SHP77 (cell line): ENCODE data around the gene PRODH.
"Not testable (repeated sequence)": the region's sequence is repeated elsewhere in the genome, so short reads cannot be mapped to it uniquely, and the experiment has no call there.

Experiments used
- DNase-seq, 2 experiments: peaks; one replicate each; lab custom pipeline; 2025; lab: John Stamatoyannopoulos, UW

Gene PRODH

GRCh38 chr22:18905540-18906409 is 30.3 kb downstream of the PRODH start, which contains the start of gene DGCR6:
Gene DGCR6 (plus strand): TSS chr22:18906320. CDS start chr22:18906375, 55 bp downstream.
- no peak for DNase-seq

DNA sequence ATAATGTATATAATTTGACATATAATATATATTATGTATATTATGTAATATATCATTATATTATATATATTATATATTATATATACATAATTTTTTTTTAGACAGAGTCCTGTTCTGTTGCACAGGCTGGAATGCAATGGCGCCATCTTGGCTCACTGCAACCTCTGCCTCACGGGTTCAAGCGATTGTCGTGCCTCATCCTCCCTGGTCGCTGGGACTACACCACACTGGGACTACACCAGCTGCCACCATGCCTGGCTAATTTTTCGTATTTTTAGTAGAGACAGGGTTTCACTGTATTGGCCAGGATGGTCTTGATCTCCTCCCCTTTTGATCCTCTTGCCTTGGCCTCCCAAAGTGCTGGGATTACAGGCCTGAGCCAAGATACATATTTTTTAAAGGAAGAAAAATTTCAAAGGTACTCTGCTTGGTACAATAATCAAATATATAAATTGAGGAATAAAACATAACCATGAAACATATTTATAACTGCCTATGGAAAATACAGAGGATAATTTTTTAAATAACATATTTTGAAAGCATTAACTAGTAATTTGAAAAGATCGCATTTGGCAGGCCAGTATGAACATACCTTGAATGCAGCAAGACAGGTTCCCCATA is 39.9 kb downstream of the PRODH start:
- DNase-seq = not testable (repeated sequence)

- not testable (repeated sequence) for DNase-seq
Measured at GRCh38 chr22:18893775-18894174, 42.3 kb downstream of the PRODH start.

DNA sequence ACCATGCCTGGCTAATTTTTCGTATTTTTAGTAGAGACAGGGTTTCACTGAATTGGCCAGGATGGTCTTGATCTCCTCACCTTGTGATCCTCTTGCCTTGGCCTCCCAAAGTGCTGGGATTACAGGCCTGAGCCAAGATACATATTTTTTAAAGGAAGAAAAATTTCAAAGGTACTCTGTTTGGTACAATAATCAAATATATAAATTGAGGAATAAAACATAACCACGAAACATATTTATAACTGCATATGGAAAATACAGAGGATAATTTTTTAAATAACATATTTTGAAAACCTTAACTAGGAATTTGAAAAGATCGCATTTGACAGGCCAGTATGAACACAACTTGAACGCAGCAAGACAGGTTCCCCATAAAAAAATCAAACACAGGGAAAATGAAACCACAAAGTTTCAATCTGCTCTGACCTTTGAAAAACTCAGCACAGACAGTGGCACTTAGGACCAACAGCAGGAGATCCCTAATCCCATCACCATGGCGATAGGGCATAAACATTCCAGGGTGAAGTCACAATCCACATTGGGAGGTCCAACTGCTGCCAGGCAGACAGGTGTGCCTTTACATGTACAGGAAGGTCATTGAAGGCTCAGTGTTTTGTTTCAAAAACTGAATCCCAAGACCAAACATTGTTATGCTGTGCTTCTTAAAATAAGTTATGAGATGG is 45.4 kb downstream of the PRODH start:
- DNase-seq = not testable (repeated sequence)

DNA sequence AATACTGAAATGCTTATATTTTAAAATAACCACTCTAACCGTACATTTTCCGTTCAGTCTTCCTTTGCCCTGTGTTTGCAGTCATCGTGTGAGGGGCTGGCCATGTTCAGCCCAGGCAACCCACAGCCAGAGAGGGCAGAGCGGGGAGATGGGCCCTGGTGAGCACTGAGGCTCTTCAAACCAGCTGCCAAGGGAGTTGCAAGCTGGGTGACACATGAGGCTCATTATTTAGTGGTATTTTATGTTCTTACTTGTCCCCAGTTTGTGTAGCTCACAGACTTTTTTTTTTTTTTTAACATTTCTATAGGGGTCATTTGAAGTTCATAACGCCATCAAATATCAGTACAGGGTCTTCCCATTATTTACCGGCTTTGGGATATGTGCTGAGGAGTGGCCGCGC is 48.0 kb downstream of the PRODH start:
- DNase-seq = no peak

DNA sequence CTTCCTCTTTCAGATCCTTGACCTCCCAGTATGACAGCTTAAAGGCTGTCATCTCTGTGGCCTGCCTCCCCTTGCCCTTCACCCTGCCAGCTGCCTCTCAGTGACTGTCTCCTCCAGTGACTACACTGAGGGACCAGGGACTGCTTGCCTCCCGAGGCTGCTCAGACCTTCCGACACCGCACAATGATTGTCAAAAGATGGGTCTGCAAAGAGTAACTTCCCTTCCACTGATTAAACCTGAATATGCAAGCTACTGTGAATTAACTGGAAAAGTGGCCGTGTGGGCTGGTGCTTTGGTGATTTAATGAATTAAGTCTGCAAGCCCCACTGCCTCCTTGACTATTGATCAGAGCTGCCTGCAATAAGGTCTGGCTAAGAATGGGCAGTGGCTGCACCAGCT is 51.6 kb downstream of the PRODH start:
- DNase-seq = not testable (repeated sequence)

GRCh38 chr22:18881260-18881659 is 54.8 kb downstream of the PRODH start:
- not testable (repeated sequence) for DNase-seq
